ENCODE data around the gene RTL1. TPM values are rescaled to one million over a fixed set of nuclear protein-coding genes. Genes with fewer than 3 reads are reported as not detected.

RTL1 gene
- total and polyA plus RNA-seq, 11 donors = not detected

- ATAC-seq = peak in 1 of 4 donors; percentile 9
- no peaks in the 10 kb centered on the region for H3K4me1 ChIP-seq
- H3K4me3 ChIP-seq = no peak overlapping the region
- peaks cover 0 to 21% (median 0%) of the 10 kb centered on the region in 9 donors for H3K27me3 ChIP-seq
- DNase-seq = peak in 1 of 5 donors; percentile 55
- no peaks in the 10 kb centered on the region for H3K36me3 ChIP-seq
- intact Hi-C loops (cut with DNase I) = no loop called here
- H3K27ac ChIP-seq = no peak overlapping the region
- TF ChIP-seq POLR2A (IDR thresholded peaks at IDR 0.05) (no peak), CTCF (IDR thresholded peaks at IDR 0.05) (no peak)
- 87 to 90% (median 88%) methylated on average over 24 of the region's 24 CpGs for WGBS, 4 donors
- H3K9me3 ChIP-seq = no peaks in the 10 kb centered on the region
These were observed 67.8 kb downstream of the RTL1 start for GRCh38 chr14:100835548-100836310.

GRCh38 chr14:100834794-100835547 is 68.6 kb downstream of the RTL1 start:
- intact Hi-C loops (cut with DNase I) = no loop called here
- Histone ChIP-seq H3K27ac (no peak overlapping the region), H3K36me3 (no peaks in the 10 kb centered on the region), H3K27me3 (peaks cover 0 to 23% (median 0%) of the 10 kb centered on the region in 9 donors), H3K4me3 (no peak overlapping the region), H3K9me3 (no peaks in the 10 kb centered on the region), H3K4me1 (no peaks in the 10 kb centered on the region)
- ATAC-seq (peak in 1 of 4 donors; percentile 33), DNase-seq (peak in 1 of 5 donors; percentile 52)
- TF ChIP-seq POLR2A (IDR thresholded peaks at IDR 0.05) = no peak
- no peak for TF ChIP-seq CTCF (IDR thresholded peaks at IDR 0.05)
- WGBS, 4 donors = 75 to 85% (median 79%) methylated on average over 19 to 29 of the region's 29 CpGs

GRCh38 chr14:100834082-100834793 is 69.3 kb downstream of the RTL1 start:
- 89 to 91% (median 90%) methylated on average over 15 of the region's 15 CpGs for WGBS, 4 donors
- Histone ChIP-seq H3K9me3 (no peaks in the 10 kb centered on the region), H3K4me1 (no peaks in the 10 kb centered on the region), H3K27ac (no peak overlapping the region), H3K36me3 (no peaks in the 10 kb centered on the region), H3K27me3 (peaks cover 0 to 29% (median 0%) of the 10 kb centered on the region in 9 donors), H3K4me3 (no peak overlapping the region)
- TF ChIP-seq POLR2A (IDR thresholded peaks at IDR 0.05) (no peak), CTCF (IDR thresholded peaks at IDR 0.05) (no peak)
- no peak for ATAC-seq
- DNase-seq = peak in 1 of 5 donors; percentile 16
- intact Hi-C loops (cut with DNase I) = no loop called here

Measured in heart left ventricle (tissue), 16 donors.